Tibial nerve (tissue), 4 donors: ENCODE measurements around the gene ADGRG1. TPM values are rescaled to one million over a fixed set of nuclear protein-coding genes. Genes with fewer than 3 reads are reported as not detected.

Source experiments
- DNase-seq, 2 donors: peaks; one replicate each; pipeline ENCODE4 v3.0.0-alpha.2; 2019; ENCODE audit warnings: low spot score in 2 of 2
- H3K27ac ChIP-seq, 4 donors: fragments of 200-600 bp; sonication (generic) in 3 of 4; one replicate each; pipeline ENCODE4 v1.5.1; 2017 to 2019; ENCODE audit warnings: mild to moderate bottlenecking in 1 of 4
- H3K27me3 ChIP-seq, 2 donors: fragments of 200-600 bp; sonication (generic) in 1 of 2; one replicate each; pipeline versions ENCODE4 v1.5.1 to v1.6.0; 2017 to 2019
- H3K36me3 ChIP-seq, 3 donors: fragments of 200-600 bp; sonication (generic); one replicate each; pipeline ENCODE4 v1.5.1; 2018 to 2019
- H3K4me1 ChIP-seq, 4 donors: fragments of 200-600 bp; sonication (generic) in 3 of 4; one replicate each; pipeline ENCODE4 v1.5.1; 2017 to 2019
- H3K4me3 ChIP-seq, 4 donors: fragments of 200-600 bp; sonication (generic) in 3 of 4; one replicate each; pipeline ENCODE4 v1.5.1; 2017 to 2019; ENCODE audit warnings: mild to moderate bottlenecking in 1 of 4, moderate library complexity in 1 of 4
- H3K9me3 ChIP-seq, 4 donors: fragments of 200-600 bp; sonication (generic) in 3 of 4; one replicate each; pipeline ENCODE4 v1.5.1; 2017 to 2019
- EP300 ChIP-seq, 2 donors: sonication (generic); formaldehyde crosslinking; IDR thresholded peaks; one replicate each; pipeline ENCODE4 v1.6.1; 2017; ENCODE audit warnings: antibody characterized with exemption in 2 of 2, mild to moderate bottlenecking in 1 of 2
- POLR2A ChIP-seq, 2 donors: fragments of 450-650 bp; IDR thresholded peaks; one replicate each; pipeline ENCODE4 v1.6.1; 2017; ENCODE audit warnings: antibody characterized with exemption in 2 of 2, mild to moderate bottlenecking in 2 of 2, moderate library complexity in 2 of 2
- WGBS, 2 donors: methylation state at CpG; one replicate each; pipeline ENCODE4 v1.1.5; 2018; 5-methylcytosine and 5-hydroxymethylcytosine counted together
- total RNA-seq, 4 donors: library from RNA; depleted of rRNA; stranded (reverse); fragments of >200 nt; gene quantifications; one replicate each; pipeline ENCODE4 v1.1.0, GENCODE V29; 2016
- TF ChIP-seq, protein P1 (sequence below), 5 experiments: fragments of 200-600 bp in 3 of 5; fragments of 450-650 bp in 2 of 5; sonication (generic) in 3 of 5; IDR thresholded peaks; one replicate each; pipeline ENCODE4 v1.5.1; 2016 to 2019; ENCODE audit warnings: antibody characterized with exemption in 5 of 5, mild to moderate bottlenecking in 3 of 5, moderate library complexity in 2 of 5

The ADGRG1 gene
- total RNA-seq, 4 donors from 2014 or later: 9.0 to 59.4 (median 41.8) TPM

DNA sequence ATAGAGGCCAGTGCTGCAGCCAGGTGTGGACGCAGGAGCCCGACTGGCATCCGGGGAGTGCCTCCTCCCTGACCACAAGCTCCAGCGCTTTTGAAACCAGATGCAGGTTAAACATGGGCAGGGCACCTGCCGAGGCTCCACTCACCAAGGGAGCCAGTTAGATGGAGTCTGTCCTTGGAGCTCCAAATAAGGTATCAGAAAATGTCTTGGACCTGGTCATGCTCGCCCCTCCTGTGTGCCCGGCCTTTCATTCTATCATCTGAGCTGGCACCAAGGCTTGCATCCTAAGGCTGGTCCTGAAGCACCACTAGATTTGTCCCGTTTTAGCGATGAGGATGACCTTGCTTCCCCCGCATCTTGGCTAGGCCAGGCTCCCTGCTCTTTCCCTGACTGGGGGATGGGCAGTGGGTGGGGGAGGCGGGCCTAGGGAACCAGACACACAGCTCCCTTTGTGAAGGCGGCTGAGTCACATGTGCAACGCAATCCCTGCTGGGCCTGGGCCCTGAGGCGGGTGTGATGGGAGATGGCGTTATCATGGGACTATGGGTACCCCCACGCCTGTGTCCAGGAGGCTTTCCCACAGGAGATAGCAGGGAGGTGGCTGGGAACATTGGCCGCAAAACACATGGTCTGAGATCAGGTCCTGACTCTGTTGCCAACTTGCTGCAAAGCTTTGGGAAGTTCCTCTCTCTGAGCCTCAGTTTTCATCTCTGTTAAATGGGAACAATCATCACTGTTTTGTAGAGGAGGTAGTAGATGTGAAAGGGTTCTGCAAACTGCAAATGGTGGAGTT lies 5.0 kb upstream of the ADGRG1 start:
- Histone ChIP-seq H3K27ac (peak overlapping the region; percentile 43 to 95 (median 74)), H3K4me1 (peaks cover 0 to 62% (median 20%) of the 10 kb centered on the region in 4 donors), H3K9me3 (no peaks in the 10 kb centered on the region), H3K27me3 (peaks cover 0 to 4% of the 10 kb centered on the region in 2 donors), H3K36me3 (no peaks in the 10 kb centered on the region), H3K4me3 (no peak overlapping the region)
- peak; percentile 25 to 75 for TF ChIP-seq EP300 (IDR thresholded peaks at IDR 0.05)
- TF ChIP-seq, protein P1, sequence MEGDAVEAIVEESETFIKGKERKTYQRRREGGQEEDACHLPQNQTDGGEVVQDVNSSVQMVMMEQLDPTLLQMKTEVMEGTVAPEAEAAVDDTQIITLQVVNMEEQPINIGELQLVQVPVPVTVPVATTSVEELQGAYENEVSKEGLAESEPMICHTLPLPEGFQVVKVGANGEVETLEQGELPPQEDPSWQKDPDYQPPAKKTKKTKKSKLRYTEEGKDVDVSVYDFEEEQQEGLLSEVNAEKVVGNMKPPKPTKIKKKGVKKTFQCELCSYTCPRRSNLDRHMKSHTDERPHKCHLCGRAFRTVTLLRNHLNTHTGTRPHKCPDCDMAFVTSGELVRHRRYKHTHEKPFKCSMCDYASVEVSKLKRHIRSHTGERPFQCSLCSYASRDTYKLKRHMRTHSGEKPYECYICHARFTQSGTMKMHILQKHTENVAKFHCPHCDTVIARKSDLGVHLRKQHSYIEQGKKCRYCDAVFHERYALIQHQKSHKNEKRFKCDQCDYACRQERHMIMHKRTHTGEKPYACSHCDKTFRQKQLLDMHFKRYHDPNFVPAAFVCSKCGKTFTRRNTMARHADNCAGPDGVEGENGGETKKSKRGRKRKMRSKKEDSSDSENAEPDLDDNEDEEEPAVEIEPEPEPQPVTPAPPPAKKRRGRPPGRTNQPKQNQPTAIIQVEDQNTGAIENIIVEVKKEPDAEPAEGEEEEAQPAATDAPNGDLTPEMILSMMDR (IDR thresholded peaks at IDR 0.05): no peak
- no peak for TF ChIP-seq POLR2A (IDR thresholded peaks at IDR 0.05)
- peak in 1 of 2 donors; percentile 49 for DNase-seq
- 48 to 56% methylated on average over 17 of the region's 17 CpGs for WGBS, 2 donors

DNA sequence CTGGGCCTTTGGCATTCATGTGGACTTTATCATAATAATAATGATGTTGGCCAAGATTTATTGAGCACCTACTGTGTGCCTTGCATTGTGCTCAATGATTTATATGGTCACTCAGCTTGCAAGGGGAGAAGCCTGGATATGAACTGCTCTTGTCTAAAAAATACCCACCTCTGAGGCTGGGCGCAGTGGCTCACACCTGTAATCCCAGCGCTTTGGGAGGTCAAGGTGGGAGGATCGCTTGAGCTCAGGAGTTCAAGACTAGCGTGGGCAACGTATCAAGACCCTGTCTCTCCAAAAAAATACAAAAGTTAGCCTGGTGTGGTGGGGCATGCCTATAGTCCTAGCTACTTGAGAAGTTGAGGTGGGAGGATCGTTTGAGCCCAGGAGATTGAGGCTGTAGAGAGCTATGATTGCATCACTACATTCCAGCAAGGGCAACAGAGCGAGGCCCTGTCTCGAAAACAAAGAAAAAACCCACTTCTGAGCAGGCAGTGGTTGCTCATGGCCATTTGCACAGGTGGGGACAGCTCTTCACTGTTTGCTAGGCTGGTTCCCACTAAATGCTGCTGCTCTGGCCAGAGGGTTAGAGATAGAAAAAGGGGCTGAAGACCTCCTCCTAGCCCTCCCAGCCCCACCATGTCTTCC lies 4.3 kb upstream of the ADGRG1 start:
- TF ChIP-seq POLR2A (IDR thresholded peaks at IDR 0.05) (no peak), EP300 (IDR thresholded peaks at IDR 0.05) (no peak)
- TF ChIP-seq, protein P1 (IDR thresholded peaks at IDR 0.05): no peak
- Histone ChIP-seq H3K4me1 (peaks cover 0 to 70% (median 21%) of the 10 kb centered on the region in 4 donors), H3K27me3 (peaks cover 0 to 11% of the 10 kb centered on the region in 2 donors), H3K27ac (peak overlapping the region; percentile 29 to 95 (median 74)), H3K36me3 (no peaks in the 10 kb centered on the region), H3K9me3 (no peaks in the 10 kb centered on the region), H3K4me3 (no peak overlapping the region)
- DNase-seq: no peak
- 69 to 81% methylated on average over 8 of the region's 8 CpGs for WGBS, 2 donors

DNA sequence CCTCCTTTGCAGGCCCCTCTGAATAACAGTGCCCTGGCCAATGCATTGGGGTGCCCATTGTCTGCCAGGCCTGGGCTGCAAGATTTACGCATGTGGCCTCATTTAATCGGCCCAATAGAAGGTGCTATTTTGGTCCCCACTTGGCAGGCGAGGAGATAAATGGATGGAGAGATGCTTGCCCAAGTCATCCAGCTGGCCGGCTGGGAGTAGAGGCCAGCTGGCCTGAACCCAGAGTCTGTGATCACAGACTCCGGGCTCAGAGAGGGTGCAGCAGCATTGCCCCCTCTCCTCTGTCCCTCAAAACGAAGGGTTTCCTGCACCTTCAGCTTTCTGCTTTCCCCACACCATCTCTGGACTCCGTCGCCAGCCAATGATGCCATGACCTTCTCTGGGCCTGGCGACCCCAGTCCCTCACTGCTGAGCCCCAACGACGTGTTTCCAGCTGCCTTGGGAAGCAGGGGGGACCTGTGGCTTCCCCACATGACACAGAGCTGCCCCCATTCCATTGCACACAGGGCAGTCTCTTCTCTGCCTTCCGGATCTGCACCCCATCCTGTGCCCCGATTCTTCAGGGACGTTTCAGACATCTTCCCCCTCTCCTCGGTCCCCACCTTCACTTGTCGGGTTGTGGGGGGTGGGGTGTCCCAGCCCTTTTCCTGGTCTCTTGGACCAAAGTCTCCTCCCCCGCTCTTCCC lies 3.5 kb upstream of the ADGRG1 start:
- no peaks in the 10 kb centered on the region for H3K36me3 ChIP-seq
- H3K4me1 ChIP-seq: peaks cover 0 to 70% (median 21%) of the 10 kb centered on the region in 4 donors
- H3K4me3 ChIP-seq: no peak overlapping the region
- H3K9me3 ChIP-seq: no peaks in the 10 kb centered on the region
- peak overlapping the region; percentile 29 to 95 (median 74) for H3K27ac ChIP-seq
- DNase-seq: no peak
- 61 to 67% methylated on average over 17 of the region's 17 CpGs for WGBS, 2 donors
- no peak for TF ChIP-seq POLR2A (IDR thresholded peaks at IDR 0.05)
- TF ChIP-seq, protein P1 (IDR thresholded peaks at IDR 0.05): no peak
- no peak for TF ChIP-seq EP300 (IDR thresholded peaks at IDR 0.05)
- H3K27me3 ChIP-seq: peaks cover 0 to 12% of the 10 kb centered on the region in 2 donors

DNA sequence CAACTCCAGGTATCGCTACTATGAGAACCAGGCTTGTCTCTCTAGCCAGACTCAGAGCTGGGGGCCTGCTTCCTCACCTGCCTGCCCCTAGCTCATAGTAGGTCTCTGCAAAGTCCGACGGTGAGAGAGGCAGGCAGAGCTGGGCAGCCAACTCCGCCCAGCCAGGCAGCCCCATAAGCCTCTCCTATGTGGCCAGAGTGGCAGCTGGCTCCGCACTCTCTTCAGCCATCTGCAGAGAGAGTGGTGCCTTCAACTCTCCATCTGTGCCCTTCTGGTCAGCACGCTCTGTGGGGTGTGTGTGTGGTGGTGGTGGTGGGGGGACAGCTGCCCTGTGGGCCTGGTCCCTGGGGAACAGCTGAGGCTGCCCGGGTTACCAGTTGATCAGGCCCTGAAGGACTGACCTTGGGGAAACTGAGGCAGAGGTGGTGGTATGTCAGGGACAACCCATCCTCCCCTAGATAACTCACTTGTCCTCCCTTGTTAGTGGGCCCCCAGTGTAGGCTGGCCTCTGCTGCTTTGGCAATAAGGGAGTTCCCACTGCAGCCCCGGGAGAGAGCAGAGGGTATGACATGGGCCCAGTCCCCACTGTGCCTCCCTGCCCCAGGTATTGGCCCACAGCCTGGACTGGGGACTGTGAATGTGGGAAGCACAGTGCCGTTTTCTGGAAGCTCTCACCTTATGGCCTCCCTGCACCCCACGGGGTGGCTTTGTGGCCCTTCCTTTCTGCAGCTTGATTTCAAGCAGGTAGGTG lies 1.8 kb upstream of the ADGRG1 start:
- DNase-seq: no peak
- no peak for TF ChIP-seq EP300 (IDR thresholded peaks at IDR 0.05)
- TF ChIP-seq, protein P1 (IDR thresholded peaks at IDR 0.05): no peak
- TF ChIP-seq POLR2A (IDR thresholded peaks at IDR 0.05): no peak
- Histone ChIP-seq H3K4me1 (peaks cover 0 to 71% (median 25%) of the 10 kb centered on the region in 4 donors), H3K27ac (peak overlapping the region in 2 of 4 donors; percentile 86 to 95), H3K4me3 (no peak overlapping the region), H3K27me3 (peaks cover 0 to 12% of the 10 kb centered on the region in 2 donors), H3K9me3 (no peaks in the 10 kb centered on the region), H3K36me3 (no peaks in the 10 kb centered on the region)
- WGBS, 2 donors: 75% methylated on average over 6 to 10 of the region's 10 CpGs
